HG03520 (cell line): ENCODE results near the gene CRY2.

ENCODE experiments used
- ATAC-seq: cut with Tn5 transposase; IDR thresholded peaks from one replicate; pipeline ENCODE4 v1.9.1; 2021; ENCODE audit warnings: mild to moderate bottlenecking, moderate library complexity; ENCODE audit not compliant: unreplicated experiment

Gene CRY2

DNA sequence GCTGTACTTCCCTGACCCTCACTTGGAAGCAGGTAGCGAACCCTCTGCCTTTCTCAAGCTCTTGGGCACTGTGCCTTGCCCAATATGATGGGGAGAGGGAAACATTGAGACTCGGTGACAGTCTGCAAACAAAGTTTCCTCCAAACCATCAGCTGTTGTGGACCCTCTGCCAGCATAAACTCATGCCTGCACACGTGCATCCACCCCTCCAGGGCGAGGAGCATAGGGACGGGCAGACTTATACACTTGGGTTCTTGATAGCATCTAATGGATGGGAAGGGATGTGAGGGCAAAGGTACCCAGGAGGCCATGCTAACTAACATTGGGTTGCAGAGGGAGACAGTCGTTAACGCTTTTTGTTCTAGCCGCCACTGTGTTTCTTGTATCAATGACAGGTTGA lies 29.9 kb downstream of the CRY2 start:
- ATAC-seq, result no peak

DNA sequence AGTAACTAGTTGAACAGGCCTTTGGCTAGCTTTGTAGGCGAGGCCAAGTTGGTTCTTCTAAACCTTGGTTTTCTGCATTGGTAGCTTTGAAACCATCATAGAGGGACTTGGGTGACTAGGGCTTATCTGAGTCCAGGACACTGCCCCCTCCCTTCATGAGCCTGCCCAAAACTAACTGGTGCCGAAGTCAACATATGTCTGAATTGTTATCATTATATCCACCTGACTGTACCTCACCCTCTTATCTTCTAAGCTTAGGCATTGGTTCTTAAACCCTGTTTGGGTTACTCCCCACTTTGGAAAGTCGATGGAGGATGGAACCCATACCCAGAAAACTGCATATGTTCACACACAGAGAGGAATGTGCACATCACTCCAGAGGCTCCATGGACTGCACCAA lies 30.6 kb downstream of the CRY2 start:
- ATAC-seq, result no peak

DNA sequence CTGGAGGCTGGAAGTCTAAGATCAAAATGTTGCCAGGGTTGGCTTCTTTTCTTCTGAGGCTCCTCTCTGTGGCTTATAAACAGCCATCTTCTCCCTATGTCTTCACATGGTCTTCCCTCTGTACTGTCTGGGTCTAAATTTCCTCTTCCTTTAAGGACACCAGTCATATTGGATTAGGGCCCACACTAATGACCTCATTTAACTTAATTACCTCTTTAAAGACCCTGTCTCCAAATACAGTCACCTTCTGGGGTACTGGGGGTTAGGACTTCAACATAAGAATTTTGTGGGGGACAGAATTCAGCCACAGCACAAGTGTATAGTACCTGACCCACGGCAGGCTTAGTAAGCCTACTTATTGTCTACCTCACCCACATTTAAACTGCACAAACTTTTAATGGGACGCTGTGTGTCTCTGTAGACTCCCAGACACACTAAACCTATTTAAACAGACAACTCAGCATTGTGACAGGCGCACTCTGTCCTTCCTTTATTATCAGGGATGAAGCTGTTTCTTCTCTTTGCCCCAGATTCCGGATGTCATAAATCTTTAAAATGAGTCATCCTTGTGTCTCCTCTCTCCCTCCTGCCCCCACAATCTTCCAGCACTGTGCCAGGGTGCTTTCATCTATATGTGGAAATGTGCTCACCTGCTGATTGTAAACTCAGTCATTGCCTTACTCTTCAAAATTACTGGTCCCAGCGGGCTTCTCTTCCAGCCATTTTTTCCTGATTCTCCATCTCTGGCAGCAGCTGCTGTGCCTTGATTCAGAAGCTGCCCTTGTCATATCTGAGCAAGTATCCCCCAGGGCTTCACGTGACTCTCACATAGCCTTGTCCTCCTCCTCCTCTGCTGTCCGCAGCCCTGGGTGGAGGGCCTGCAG lies 32.8 kb downstream of the CRY2 start:
- no peak for ATAC-seq

DNA sequence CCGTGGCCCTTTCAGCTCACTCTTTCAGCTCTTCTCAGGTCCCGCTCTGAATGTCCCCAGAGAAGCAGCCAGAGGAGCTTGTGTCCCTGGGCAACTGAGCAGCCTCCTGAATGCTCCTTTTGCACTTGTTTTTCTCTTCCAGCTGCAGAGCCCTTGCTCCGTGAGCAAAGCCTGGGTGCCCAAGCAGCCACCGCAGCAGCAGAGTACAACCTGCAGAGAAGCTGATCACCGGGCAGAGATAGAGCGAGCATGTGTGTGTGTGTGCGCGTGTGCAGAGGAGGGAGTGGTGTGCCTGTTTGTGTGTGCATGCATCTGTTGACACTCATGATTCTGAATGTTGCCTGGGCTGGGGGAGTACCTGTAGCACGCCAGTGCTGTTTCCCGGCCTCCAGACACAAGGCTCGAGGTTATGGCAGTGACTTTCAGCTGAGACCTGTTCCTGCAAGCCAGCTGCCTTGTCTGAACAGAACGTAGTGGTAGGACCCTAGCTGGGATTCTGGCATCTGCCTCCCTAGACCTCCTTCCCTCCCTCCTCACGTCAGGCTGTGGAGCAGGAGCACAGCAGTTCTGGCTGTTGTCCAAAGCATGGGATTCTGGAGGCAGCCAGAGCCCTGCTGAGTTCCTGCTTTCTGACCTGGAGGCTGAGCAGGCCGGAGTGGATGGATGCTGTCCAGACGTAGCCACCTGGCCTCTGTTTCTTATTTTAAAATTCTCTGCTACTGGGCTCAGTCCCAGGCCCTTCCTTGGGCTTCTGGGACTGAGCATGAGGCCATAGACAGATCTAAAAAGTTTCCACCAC lies 33.7 kb downstream of the CRY2 start:
- ATAC-seq, result no peak

DNA sequence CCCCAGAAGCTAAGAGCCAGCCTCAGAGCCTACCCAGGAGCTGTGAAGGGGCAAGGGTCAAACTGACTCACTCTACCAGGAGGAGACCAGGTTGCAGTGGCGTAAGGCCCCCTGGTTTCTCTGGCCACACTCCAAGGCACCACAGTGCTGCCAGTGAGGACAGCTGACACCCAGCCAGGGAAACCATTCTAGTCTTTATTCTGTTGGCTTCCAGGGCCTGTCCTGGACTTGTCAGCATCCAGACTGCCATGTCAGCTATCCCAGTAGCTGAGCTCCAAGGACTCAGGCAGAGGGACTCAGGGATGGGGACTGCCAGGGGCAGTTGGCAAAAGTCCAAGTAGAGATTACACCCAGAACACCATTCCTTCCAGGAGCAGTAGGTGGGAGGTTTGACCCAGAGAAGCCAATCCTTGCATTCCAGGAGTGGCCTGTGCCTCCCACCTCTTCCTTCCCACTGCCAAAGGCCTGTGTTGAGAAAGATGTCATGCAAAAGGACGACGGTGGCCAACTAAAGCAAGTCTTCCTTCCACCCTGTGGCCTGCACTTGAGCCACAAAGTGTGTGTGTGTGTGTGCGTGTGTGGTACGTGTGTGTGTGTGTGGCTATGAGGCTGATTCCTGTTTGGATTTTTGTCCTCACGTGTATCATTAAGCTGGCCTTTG lies 34.6 kb downstream of the CRY2 start:
- ATAC-seq, result no peak

DNA sequence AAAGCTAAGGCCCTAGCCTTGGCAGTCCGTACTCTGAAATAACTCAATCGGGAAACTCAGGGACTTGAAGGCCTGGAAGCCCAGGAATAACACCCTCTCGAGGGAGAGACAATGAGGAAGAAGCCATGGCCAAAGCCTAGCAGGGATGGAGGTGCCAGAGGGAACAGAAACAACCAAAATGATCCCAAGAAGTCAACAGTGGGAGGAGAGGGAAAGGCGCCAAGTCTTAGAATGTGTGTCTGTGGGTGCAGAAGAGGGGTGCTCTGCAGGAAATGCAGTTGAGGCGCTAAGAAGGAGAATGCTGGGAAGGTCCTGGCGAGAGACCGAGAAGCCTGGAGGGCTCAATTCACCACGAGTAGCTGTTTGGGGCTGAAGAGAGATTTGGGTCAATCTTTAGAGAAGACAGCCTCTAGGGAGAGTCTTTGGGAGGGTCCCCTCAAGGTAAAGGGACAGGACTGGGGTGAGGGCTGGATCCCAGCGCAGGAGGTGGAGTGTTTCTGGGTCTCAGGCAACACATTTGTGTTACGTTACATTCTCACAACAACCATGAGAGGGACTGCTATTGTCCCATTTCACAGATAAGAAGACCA lies 37.4 kb downstream of the CRY2 start:
- ATAC-seq, result no peak

DNA sequence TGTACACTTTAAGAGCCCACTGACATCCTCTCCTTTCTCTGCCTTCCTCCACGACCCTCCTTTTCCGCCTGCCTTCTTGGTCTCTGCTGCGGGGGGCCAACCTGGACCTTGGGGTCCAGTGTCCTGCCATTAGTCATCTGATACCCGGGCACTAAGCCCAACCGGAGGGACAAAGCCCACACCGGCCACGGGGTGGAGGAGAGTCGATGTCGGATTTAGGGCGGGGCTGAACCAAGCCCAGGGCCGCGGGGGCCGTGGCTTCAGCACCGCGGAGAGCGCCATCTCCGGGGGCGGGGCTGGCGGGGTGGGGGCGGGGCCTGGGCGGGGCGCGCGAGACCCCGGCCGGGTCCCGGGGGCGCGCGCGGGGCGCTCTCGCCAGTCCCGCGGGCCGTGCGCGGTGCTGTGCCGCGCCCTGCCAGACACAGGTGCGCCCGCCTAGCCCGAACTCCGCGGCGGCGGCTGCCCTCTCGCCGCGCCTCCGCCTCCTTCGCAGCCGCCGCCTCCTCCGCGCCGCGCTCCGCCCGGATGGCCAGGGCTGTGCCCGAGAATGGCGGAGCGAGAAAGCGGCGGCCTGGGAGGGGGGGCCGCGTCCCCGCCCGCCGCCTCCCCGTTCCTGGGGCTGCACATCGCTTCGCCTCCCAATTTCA lies 38.1 kb downstream of the CRY2 start, which contains the start of gene MAPK8IP1:
MAPK8IP1 (plus strand) TSS at position 378 of the 647 bp plus-strand sequence; CDS start at position 548, 170 bp downstream.
- peak; percentile 60 for ATAC-seq

DNA sequence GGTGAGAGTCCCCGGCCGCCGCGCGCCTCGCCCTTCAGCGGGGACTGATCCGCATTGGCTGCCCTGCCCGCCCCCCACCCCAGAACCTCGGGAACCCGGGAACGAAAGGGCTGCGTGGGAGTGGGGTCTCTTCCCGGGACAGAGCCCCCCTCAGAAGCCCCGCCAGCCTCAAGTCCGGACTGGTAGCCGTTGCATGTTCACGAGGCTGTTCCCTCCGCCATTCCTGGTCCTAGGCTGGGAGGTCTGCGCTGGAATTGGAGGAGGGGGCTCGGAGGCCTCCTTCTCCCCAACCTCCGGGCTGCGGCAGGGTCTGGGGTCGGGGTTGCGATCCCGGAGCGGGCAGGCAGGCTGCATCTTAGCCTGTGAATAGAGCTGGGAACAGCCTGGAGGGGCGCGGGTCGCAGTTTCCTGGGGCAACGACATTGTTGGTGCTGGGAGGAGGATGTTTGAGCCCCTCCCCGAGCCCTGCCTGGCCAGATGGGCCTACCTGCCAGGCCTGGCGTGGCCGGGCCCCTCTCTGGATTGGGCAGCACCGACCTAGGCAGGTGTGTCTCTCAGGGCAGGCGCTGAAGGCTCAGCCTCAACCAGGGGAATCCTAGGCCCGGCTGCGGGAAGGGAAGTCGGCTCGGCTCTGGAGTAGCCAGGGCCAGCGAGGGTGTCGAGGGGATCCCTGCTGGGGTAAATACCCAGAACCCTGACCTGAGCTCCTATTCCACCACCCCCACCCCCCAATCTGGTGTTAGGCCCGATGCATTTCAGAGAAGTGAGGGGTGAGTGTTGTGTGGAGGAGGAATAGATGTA lies 38.8 kb downstream of the CRY2 start:
- ATAC-seq, result no peak

DNA sequence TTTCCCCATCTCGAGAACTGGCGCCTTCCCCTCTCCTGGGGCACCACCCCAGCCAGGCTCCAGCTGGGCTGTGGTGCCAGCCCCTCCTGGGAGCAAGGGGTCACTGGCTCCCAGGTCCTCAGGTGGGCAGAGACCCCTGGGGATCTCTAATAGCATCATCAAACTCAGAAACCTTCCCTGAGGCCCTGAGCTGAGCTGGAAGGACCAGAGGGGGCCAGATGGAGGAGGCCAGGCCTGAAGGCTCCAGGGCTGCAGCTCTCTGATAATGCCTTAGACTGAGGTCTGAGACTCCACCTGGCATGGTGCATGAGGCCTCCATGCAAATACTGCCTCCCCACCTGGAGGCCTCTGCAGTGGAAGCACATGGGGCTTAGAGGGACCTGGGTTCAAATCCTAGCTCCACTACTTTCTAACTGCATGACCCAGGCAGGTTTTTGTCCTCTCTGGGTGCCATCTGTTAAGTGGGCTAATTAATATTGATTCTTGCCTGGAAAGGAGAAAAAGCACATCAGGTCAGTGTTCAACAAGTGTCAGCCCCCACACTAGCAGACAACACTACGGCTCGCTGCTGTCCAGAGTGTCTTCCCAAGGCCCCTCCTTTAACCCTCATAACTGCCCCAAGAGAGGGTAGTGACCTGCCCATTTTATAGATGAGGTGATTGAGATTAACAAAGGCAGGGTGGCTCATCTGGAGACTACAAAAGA lies 39.7 kb downstream of the CRY2 start:
- no peak for ATAC-seq

DNA sequence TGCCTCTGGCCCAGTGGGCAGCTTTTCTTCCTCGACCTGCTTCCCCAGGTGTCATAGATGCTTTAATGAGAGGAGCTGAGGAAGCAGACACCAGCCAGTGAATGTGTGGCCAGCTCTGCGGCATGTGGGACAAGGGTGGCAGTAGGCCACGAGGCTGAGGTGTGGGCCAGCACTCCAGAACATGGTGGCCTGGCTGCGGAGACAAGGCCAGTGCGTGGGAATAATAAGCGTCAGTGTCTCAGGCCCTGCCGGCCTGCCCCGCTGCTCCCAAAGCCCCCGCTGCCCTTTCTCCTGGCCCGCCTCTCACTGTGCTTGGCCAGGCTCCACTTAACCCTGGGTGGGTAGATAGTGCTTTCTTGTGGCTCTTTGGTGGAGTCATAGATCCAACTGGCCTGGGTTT lies 40.3 kb downstream of the CRY2 start:
- no peak for ATAC-seq

DNA sequence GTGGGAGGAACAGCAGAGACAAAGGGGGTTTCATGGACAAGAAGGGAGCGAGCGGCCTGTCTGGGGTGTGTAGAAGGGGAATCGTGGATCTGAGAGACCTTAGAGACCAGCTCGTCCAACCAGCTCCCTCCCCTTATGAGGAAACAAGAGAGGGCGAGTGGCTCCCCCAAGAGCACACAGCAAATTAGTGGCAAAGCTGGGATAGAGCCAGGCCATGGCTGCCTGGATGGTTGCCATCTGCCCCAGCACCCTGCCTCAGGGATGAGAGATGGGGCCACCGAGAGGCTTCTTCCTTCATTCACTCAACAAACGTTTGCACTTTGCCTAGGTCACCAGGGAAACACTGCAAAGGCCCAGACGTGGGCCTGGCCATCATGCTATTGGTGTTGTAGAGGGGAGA lies 42.3 kb downstream of the CRY2 start:
- no peak for ATAC-seq

DNA sequence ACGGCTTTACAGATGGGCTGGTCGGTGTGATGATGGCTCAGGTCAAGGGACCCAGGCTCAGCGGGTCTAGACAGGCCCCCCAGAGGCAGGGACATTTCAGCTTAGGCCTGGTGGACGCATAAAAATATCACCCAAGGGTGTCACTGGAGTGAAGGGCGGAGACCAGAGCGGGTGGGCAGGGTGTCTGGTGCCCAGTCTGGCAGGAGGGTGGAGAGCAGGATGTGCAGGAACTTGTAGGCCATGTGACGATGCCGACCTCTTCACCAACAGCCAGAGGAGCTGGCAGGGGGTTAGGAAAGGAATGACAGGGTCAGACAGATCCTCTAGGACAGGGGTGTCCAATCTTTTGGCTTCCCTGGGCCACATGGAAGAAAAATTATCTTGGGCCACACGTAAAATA lies 42.7 kb downstream of the CRY2 start:
- ATAC-seq, result no peak

DNA sequence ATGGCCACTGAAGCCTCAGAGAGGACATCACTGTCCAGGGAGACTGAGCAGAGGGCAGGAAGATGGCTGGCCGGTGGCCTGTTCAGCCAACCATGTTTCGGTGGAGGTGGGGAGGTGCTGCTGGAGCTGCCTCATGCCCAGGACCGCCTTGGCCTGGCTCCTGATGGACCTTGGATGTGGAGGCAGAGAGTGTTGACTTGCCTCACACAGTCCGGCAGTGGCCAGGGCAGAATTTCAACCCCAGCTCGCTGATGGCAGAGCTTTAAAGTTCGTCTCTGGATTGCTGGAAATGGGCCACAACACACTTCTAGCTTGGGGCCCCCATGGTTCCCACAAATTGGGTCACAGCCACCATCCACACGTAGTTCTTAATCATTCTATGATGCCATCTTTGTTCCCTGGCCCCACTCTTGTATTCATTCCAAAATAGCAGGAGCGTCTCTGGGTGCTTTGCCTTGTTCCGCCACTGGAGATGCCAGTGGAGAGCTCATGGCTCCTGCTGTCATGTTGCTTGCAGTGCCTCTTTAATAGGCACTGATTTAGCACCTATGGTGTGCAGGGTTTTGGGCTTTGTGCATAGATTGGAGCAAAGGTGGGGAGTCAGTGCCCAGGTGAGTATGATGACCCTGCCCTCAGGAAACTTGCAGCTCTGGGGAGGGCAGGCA lies 43.7 kb downstream of the CRY2 start:
- no peak for ATAC-seq

DNA sequence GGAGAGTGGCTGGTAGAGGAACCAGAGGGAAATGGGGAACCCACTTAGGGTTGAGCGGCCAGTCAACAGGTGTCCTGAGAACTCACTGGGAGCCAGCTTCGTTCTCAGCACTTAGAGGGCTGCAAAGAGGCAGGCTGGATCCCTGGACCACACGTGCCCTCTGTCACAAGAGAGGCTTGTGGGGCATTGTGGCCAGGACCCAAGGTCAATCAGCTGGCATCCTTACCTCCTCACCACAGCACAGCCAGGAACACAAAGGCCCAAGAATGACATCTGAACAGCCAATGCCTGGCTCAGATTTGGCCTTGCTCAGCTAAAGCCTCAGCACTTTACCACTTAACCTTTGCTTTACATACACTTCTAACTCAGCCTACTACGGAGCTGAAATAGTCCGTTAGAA lies 45.6 kb downstream of the CRY2 start:
- ATAC-seq, result no peak

DNA sequence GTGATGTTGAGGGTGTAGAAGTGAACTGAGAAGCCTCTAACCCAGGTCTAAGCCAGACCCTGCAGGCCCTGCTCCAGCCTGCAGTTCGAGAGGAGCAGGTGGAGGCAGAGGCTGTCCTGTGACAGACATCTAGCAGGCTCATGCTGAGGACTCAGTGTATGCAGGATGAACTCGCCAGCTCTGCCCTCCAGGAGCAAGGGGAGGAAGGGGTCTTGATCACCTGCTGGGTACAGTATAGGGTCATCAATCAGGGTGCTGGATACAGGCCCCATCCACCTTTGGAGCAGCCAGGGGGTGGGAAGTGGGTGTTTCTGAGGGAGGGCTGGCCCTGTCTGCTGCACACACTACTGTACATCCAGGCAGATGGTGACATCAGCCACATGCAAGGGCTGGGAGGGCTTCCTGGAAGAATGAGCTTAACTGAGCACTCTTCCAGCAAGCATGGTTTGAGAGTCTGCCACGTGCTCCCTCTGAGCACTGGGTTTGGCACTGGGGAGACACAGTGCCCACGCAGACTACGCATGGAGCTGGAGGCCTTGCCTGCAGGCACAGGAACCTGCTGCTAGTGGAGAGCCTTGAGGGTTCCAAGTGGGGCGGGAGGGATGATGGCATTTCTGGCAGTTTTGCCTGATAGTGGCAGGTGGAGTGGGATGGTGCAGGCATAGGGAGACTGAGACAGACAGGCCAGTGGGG lies 47.4 kb downstream of the CRY2 start:
- no peak for ATAC-seq

DNA sequence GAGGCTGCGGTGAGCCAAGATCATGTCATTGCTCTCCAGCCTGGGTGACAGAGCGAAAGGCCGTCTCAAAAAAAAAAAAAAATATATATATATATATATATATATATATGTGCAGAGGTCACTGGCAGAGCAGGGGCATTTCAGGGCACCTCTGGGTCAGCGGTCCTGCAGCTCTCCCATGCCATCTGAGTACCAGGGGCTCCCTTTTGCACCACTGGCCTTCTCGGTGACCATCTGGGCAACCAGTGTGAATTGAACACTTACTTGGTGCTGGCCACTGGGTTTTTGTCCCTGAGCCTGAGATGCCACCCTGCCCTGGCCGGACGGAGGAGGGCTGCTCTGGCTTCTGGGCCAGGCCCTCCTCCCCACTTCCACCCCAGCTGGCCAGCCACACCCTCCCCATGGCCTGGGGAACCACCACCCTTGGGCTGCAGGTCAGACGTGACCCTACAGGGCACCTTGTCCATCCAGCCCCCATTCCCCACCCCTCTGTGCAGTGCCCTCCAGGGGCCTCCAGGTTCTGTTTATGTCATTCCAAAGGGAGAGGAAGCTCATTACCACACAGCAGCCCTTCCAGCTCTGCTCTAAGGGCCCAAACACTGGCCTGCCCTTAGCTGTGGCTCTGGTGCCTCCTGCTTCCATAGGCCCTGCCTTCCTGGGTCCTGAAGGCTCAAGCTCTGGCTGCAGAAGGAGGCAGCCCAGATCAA lies 48.4 kb downstream of the CRY2 start:
- ATAC-seq, result no peak

DNA sequence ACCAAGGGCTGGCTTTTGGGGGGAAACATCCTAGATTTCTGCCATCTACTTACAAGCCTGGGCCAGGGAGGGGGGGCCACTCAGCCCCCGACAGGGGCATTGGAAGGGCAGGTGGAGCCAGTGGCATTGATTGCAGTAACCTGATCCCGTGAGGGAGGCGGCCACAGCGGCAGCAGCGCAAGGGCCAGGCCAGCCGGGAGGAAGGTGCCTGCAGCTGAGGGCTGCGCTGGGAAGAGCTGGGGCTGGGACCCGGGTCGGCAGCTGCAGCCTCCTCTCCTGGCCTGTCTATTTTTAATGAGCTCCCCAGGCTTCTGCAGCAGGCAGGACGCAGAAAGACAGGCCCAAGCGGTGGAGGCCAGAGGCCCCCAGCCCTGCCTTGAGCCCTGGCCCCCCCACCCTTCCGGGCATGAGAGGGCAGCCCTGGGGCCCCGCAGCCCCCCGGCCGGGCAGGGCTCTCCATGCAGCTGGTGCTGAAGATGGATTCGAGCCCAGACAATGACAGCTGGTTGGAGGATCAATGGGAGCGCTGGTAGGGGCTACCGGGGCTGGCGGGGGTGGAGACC lies 49.2 kb downstream of the CRY2 start:
- no peak for ATAC-seq
